Cerebellar cortex (tissue), 1 donor: Measurements from ENCODE around the gene ILRUN.
"Not testable (repeated sequence)": the region's sequence is repeated elsewhere in the genome, so short reads cannot be mapped to it uniquely, and the experiment has no call there.

ENCODE experiments used
- DNase-seq: peaks from one replicate; pipeline ENCODE4 v3.0.0-alpha.2; 2015; ENCODE audit warnings: low spot score

The ILRUN gene

GRCh38 chr6:34697544-34697836 lies 923 bp upstream of the ILRUN start:
- no peak for DNase-seq

DNA sequence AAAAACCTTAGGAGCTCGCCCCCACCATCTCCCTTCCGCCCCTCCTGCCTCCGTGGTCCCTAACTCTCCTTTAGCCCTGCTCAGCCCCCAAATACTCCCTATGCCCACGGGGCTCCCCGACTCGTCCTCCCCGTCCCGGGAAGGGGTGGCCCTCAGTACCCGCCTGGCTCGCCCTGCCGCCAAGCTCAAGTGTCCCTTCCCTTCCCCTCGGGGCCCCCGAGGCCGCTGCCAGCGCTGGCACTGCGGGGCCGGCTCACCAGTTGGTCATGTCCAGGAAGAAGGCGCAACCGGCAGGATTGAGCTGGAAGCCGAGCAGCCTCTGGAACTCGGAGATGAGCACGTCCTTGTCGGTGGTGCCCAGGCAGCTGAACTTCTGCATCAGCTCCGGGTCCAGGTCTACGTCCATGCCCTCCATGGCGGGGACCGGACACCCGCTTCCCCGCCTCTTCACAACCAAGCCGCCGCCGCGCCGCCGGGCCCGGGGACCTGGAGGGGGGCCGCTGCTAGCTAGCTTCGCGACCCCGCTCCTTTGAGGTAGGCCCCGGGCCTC lies 303 bp downstream of the ILRUN start:
- DNase-seq: no peak

- no peak for DNase-seq
Observed at GRCh38 chr6:34695729-34696188, 808 bp downstream of the ILRUN start.

GRCh38 chr6:34692280-34692679 lies 4.3 kb downstream of the ILRUN start:
- no peak for DNase-seq

DNA sequence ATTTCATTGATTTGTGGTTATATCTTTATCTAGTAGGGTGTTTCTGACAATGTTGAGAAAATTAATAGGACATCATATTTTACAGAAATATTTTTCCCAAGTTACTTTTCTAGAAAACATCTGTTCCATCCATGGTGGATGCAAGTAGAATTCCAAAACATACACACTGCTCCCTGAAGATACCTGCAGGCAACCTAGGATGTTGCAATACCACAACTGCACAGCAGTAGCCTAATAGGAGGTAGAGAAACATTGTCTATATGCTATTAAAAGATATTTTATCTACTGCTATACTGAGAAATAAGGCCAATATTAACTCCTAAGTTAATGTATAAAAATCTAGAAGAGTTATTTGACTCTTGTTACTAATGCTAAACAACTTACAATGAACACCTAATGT lies 6.8 kb downstream of the ILRUN start:
- no peak for DNase-seq

DNA sequence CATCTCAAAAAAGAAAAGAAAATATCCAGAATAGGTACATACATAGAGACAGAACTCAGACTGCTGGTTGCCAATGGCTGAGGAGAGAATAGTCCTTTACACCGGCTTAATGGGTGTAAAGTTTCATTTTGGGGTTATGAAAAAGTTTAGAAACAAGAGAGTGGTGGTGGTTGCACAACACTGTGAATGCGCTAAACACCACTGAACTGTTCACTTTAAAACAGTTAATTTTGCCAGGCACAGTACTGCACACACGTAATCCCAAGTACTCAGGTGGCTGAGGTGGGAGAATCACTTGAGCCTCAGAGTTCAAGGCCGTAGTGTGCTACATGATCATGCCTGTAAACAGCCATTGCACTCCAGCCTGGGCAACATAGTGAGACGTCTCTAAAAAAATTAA lies 7.6 kb downstream of the ILRUN start:
- no peak for DNase-seq

DNA sequence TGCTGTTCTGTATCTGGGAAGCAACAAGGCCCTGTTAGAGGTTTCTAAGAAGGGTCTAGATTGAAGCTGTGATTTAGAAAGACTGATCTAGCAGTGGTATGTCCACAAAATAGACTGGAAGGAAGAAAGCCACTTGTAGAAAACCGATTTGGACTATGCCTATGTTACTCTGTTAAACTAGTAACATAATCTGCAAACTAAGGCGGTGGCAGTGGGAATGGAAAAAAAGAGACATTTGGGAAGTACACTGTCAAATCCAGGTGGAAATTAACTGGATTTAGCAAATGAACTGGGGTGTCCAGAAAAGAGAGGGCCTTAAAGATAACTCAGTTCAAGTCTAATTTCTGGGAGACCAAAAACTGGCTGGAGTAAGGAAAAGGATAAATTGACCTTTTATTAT lies 11.6 kb downstream of the ILRUN start:
- no peak for DNase-seq

DNA sequence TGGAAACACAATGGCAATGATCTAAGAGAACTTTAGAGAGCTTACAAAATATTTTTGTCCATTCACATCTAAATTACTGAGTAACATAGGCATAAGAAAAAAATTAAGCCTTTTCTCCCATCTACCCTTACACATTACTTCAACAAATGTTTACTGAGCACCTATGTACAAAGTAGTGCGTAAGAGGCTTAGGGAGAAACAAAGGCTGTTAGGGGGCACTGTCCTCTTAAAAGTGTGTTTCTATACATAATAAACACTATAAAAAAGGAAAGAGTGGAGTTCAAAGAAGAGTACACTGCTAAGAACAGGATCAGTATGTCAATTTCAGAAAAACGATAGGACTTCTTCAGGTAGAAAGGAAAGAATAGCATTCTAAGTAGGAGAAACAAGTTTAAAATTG lies 12.2 kb downstream of the ILRUN start:
- DNase-seq: no peak

GRCh38 chr6:34680802-34681515 lies 15.6 kb downstream of the ILRUN start:
- DNase-seq: no peak

DNA sequence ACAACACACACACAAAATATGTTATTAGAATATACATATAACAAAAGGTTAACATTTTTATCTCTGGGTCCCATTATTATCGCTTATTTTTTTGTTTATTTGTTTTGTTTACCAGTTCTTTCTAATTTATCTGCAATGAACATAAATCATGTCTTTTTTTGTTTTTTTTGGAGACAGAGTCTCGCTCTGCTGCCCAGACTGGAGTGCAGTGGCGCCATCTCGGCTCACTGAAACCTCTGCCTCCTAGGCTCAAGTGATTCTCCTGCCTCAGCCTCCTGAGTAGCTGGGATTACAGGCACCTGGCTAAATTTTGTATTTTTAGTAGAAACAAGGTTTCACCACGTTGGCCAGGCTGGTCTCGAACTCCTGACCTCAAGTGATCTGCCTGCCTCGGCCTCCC lies 16.3 kb downstream of the ILRUN start:
- DNase-seq: not testable (repeated sequence)

GRCh38 chr6:34679552-34680253 lies 16.9 kb downstream of the ILRUN start:
- DNase-seq: no peak

GRCh38 chr6:34676140-34676539 lies 20.4 kb downstream of the ILRUN start:
- no peak for DNase-seq

GRCh38 chr6:34674930-34675329 lies 21.6 kb downstream of the ILRUN start:
- DNase-seq: not testable (repeated sequence)

DNA sequence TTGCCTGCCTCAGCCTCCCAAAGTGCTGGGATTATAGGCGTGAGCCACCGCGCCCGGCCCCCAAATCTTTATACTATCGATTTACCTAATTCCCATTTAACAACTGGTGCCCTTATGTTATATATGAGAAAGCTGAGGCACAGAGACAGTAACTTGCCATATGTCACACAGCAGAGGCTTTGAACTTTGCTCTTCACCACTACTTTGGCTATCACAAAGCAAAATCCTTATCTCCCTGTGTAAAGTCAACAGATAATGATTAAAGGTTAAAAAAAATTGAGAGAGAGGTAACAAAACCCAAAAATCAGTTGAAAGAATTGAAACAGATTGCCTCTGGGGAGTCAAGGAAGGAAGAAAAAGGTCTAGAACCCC lies 22.3 kb downstream of the ILRUN start:
- no peak for DNase-seq

GRCh38 chr6:34673064-34673463 lies 23.5 kb downstream of the ILRUN start:
- DNase-seq: no peak

DNA sequence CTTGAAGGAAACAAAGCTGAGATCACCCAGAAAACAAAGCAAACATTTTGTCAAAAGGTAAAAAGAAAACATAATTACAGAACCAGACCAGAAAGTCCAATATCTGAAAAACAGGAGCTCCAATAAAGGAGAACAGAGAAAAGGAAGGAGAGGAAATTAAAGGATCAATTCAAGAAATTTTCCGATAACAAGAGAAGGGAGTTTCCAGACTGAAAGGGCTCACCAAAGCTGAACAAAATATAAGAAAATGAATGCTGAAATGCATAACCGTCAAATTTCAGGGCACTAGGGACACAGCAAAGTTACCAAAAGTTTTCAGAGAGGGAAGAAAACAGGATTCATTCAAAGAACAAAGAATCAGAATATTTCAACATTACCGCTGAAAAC lies 23.9 kb downstream of the ILRUN start:
- no peak for DNase-seq

DNA sequence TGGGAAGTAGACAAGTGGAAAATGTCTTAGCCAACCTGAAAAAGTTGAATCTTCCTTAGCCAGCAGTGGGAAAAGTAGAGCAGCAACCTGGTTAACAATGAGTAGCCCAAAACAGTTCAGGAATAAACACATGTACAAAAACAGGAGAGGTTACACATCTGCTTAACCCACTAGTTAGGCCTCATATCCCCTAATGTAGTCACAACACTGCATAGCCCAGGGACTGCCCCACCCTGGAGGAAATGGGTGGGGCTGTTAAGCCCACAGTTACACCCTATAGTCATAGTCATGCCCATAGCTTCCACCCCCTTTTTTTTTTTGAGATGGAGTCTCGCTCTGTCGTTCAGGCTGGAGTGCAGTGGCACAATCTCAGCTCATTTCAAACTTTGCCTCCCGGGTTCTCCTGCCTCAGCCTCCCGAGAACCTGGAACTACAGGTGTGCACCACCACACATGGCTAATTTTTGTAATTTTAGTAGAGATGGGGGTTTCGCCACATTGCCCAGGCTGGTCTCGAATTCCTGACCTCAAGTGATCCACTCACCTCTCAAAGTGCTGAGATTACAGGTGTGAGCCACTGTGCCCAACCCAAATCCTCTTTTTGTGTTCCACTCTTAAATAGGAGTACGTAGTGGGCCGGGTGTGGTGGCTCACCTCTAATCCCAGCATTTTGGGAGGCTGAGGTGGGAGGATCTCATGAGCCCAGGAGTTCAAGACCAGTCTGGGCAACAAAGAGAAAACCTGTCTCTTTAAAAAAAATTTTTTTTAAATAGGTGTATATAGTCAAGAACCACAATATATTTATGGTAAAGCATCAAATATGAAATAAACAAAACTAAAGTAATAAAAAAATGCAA lies 24.5 kb downstream of the ILRUN start:
- no peak for DNase-seq

DNA sequence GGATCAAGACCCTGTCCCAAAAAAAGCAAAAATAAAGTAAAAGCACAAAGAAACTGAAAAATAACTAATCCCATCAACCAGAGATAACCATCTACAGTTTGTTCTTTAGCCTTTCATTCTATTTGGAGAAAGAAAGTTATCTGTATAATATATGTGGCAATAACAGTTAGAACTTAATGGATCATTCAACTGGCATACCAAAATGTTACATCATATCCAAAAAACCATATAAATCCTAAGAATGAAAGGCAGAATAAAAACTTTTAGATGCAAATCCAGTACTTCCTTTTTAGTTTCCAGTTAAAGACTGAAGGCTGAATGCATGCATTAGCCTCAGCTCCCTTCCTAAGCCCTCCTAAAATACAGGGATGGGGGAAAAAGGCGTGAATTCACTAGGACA lies 25.2 kb downstream of the ILRUN start:
- no peak for DNase-seq

GRCh38 chr6:34668799-34669198 lies 27.8 kb downstream of the ILRUN start:
- not testable (repeated sequence) for DNase-seq

DNA sequence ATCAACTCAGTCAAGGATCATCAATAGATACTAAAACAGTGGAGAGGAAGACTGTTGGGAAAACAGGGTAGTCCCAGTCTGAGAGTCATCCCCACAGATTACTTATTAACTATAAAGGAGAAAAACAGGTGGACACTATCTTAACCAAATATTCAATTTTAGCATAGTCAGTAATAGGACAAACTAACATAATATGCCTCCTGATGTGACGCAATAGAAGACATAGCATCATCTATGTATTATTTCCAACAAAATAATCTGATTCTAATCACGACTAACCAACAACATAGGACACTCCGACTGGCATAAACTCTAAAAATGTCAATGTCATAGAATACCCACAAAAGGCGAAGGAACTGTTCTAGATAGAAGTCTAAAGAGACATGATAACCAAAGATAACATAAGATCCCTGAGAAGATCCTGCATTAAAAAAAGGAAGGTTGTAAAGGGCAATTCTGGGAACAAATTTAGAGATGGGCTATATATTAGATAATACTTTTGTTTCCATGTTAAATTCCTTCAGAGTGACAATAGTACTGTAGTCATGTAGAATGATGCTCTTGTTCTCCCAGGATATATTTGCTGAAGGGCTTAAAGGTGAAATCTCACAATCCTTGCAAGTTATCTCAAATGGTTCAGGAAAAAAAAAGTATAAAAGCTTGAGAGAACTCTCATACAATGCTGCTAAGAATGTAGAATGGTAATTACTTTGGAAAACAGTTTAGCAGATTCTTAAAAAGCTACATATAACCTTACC lies 28.9 kb downstream of the ILRUN start:
- DNase-seq: no peak

- DNase-seq: no peak
Observed at GRCh38 chr6:34665019-34665418, 31.5 kb downstream of the ILRUN start.
